Pancreas (tissue), 10 donors: ENCODE data around the gene TSHR. TPM values are rescaled to one million over a fixed set of nuclear protein-coding genes. Genes with fewer than 3 reads are reported as not detected.

ENCODE experiments used
- ATAC-seq, 4 donors: fragments of 200-7000 bp; cut with Tn5 transposase; one replicate each; pipeline versions ENCODE4 v1.8.0 to v1.9.1; 2020; ENCODE audit warnings: mild to moderate bottlenecking in 4 of 4, moderate library complexity in 4 of 4
- DNase-seq, 6 donors: peaks; one replicate each; pipeline ENCODE4 v3.0.0-alpha.2; 2020
- FAIRE-seq: peaks from 2 replicates; lab custom pipeline; 2012; peaks lifted over from hg19 to GRCh38; lab: Jason Lieb, UNC
- H3K27ac ChIP-seq, 4 donors: fragments of 200-600 bp; sonication (generic); 1 replicate in 3 of 4; 2 replicates in 1 of 4; pipeline versions ENCODE4 v1.5.0 to v1.8.0; 2020
- H3K27me3 ChIP-seq, 4 donors: fragments of 200-600 bp; one replicate each; pipeline ENCODE4 v1.8.0; 2021
- H3K36me3 ChIP-seq, 3 donors: fragments of 200-600 bp; sonication (generic) in 1 of 3; one replicate each; pipeline versions ENCODE4 v1.5.0 to v1.8.0; 2020 to 2021
- H3K4me1 ChIP-seq, 3 donors: fragments of 200-600 bp; one replicate each; pipeline ENCODE4 v1.8.0; 2021
- H3K4me3 ChIP-seq, 4 donors: fragments of 200-600 bp; sonication (generic) in 2 of 4; one replicate each; pipeline versions ENCODE4 v1.5.0 to v1.8.0; 2020 to 2021
- H3K9me3 ChIP-seq, 4 donors: fragments of 200-600 bp; one replicate each; pipeline ENCODE4 v1.8.0; 2021
- CTCF ChIP-seq, 4 donors: fragments of 200-600 bp; sonication (generic) in 3 of 4; IDR thresholded peaks; one replicate each; pipeline versions ENCODE4 v1.5.0 to v1.8.0; 2021; ENCODE audit warnings: antibody characterized with exemption in 4 of 4
- WGBS, 2 donors: extraction: QIAGEN DNeasy Blood & Tissue Kit; methylation state at CpG; one replicate each; pipeline ENCODE4 v1.1.7; 2013; 5-methylcytosine and 5-hydroxymethylcytosine counted together
- intact Hi-C, 3 donors: fragments of 100-400 bp; cut with DNase I; formaldehyde crosslinking; loops; one replicate each; pipeline versions ENCODE4 v1.11.1 to v1.14.2; 2022
- polyA plus RNA-seq, 2 donors: library from polyadenylated mRNA; stranded (reverse); fragments of 200-250 nt; gene quantifications; one replicate each; pipeline ENCODE4 v1.2.3, GENCODE V29; 2013
- total RNA-seq, 6 donors: library from RNA; stranded (reverse); fragmentation: NEBNext Ultra II Directional in 4 of 6; extraction: Animal tissue kit (Norgen Biotek cat#: 25700) in 4 of 6; gene quantifications; one replicate each; pipeline versions ENCODE4 v1.2.1 to v1.2.4, GENCODE V29; 2021 to 2023
- donor health status: healthy with polysubstance abuse.
- donor health status: DM: no; HTN: no; CAD: no; lungs with moderate emphysema.
- donor health status: DM: no; HTN: no; CAD: no.
- donor health status: control.
- donor health status: control.
- donor health status: Bipolar disorder and iron deficiency.
- donor health status: DM: yes; HTN: yes; CAD: no.
- donor health status: DM: no; HTN: no; CAD: no.
- donor health status: DM: no; HTN: no; CAD: no.
- donor health status: DM: yes; HTN: yes; CAD: no.

The TSHR gene
- total and polyA plus RNA-seq, 8 donors: 0.22 to 0.41 (median 0.29) TPM; not detected in 4

GRCh38 chr14:80958939-80959338 is 3.5 kb downstream of the TSHR start:
- Histone ChIP-seq H3K36me3 (no peaks in the 10 kb centered on the region), H3K27me3 (no peaks in the 10 kb centered on the region), H3K4me1 (no peaks in the 10 kb centered on the region), H3K9me3 (no peaks in the 10 kb centered on the region), H3K4me3 (no peak overlapping the region), H3K27ac (no peak overlapping the region)
- ATAC-seq (no peak), FAIRE-seq (no peak), DNase-seq (no peak)
- TF ChIP-seq CTCF (IDR thresholded peaks at IDR 0.05): no peak
- WGBS, 2 donors: 45 to 54% methylated on average over 3 of the region's 3 CpGs
- intact Hi-C loops: no loop called here

- WGBS, 2 donors: 50 to 58% methylated on average over 4 of the region's 4 CpGs
- DNase-seq (no peak), ATAC-seq (peak in 1 of 4 donors; percentile 7), FAIRE-seq (no peak)
- intact Hi-C loops: no loop called here
- H3K27ac ChIP-seq: no peak overlapping the region
- no peak for TF ChIP-seq CTCF (IDR thresholded peaks at IDR 0.05)
- no peak overlapping the region for H3K4me3 ChIP-seq
- H3K36me3 ChIP-seq: no peaks in the 10 kb centered on the region
- no peaks in the 10 kb centered on the region for H3K4me1 ChIP-seq
- no peaks in the 10 kb centered on the region for H3K9me3 ChIP-seq
- H3K27me3 ChIP-seq: no peaks in the 10 kb centered on the region
Measured at GRCh38 chr14:80959496-80959895, 4.1 kb downstream of the TSHR start.

- no peaks in the 10 kb centered on the region for H3K4me1 ChIP-seq
- H3K27me3 ChIP-seq: no peaks in the 10 kb centered on the region
- H3K36me3 ChIP-seq: no peaks in the 10 kb centered on the region
- no peak for FAIRE-seq
- ATAC-seq: no peak
- H3K4me3 ChIP-seq: no peak overlapping the region
- TF ChIP-seq CTCF (IDR thresholded peaks at IDR 0.05): no peak
- H3K27ac ChIP-seq: no peak overlapping the region
- DNase-seq: no peak
- intact Hi-C loops: no loop called here
- H3K9me3 ChIP-seq: no peaks in the 10 kb centered on the region
- WGBS, 2 donors: 54 to 67% methylated on average over 5 of the region's 5 CpGs
Measured at GRCh38 chr14:80965037-80965436, 9.6 kb downstream of the TSHR start.

GRCh38 chr14:80973931-80974641 is 18.7 kb downstream of the TSHR start:
- DNase-seq (no peak), FAIRE-seq (no peak), ATAC-seq (peak in 2 of 4 donors; percentile 28 to 52)
- Histone ChIP-seq H3K27me3 (no peaks in the 10 kb centered on the region), H3K36me3 (no peaks in the 10 kb centered on the region), H3K4me1 (peaks cover 0 to 7% (median 0%) of the 10 kb centered on the region in 3 donors), H3K9me3 (no peaks in the 10 kb centered on the region), H3K27ac (no peak overlapping the region), H3K4me3 (no peak overlapping the region)
- intact Hi-C loops: no loop called here
- no peak for TF ChIP-seq CTCF (IDR thresholded peaks at IDR 0.05)
- 35 to 38% methylated on average over 5 of the region's 5 CpGs for WGBS, 2 donors

GRCh38 chr14:80974679-80975078 is 19.3 kb downstream of the TSHR start:
- Histone ChIP-seq H3K4me3 (no peak overlapping the region), H3K36me3 (no peaks in the 10 kb centered on the region), H3K27me3 (no peaks in the 10 kb centered on the region), H3K4me1 (peaks cover 0 to 7% (median 0%) of the 10 kb centered on the region in 3 donors), H3K27ac (no peak overlapping the region), H3K9me3 (no peaks in the 10 kb centered on the region)
- intact Hi-C loops: no loop called here
- no peak for TF ChIP-seq CTCF (IDR thresholded peaks at IDR 0.05)
- WGBS, 2 donors: 82 to 86% methylated on average over 2 of the region's 2 CpGs
- ATAC-seq (no peak), DNase-seq (no peak), FAIRE-seq (no peak)
